Stimulated activated memory B cell treated with anti-CD40 and anti-IgM and Interleukin-4, amounts not matched to agents 10 μg/mL and 1 μg/mL and 100 μg/mL, for 72 hours (primary cell): ENCODE measurements around the gene SLC4A7.
"Not testable (repeated sequence)": the region's sequence is repeated elsewhere in the genome, so short reads cannot be mapped to it uniquely, and the experiment has no call there.

Experiments
- ATAC-seq: fragments of 150-1000 bp; cut with Tn5 transposase; 2 replicates; pipeline ENCODE4 v1.10.0; 2021
- H3K27ac Mint-ChIP-seq: one replicate; pipeline ENCODE4 v1.8.0; 2022; ENCODE audit warnings: mild to moderate bottlenecking, mixed read lengths
- H3K27me3 Mint-ChIP-seq: one replicate; pipeline ENCODE4 v1.8.0; 2022; ENCODE audit warnings: mixed read lengths
- H3K36me3 Mint-ChIP-seq: one replicate; pipeline ENCODE4 v1.8.0; 2022; ENCODE audit warnings: mixed read lengths
- H3K4me1 Mint-ChIP-seq: one replicate; pipeline ENCODE4 v1.8.0; 2022; ENCODE audit warnings: mixed read lengths
- H3K4me3 Mint-ChIP-seq: one replicate; pipeline ENCODE4 v1.8.0; 2022; ENCODE audit warnings: mild to moderate bottlenecking, moderate library complexity, mixed read lengths
- H3K9me3 Mint-ChIP-seq: one replicate; pipeline ENCODE4 v1.8.0; 2022; ENCODE audit warnings: mixed read lengths

SLC4A7 gene

DNA sequence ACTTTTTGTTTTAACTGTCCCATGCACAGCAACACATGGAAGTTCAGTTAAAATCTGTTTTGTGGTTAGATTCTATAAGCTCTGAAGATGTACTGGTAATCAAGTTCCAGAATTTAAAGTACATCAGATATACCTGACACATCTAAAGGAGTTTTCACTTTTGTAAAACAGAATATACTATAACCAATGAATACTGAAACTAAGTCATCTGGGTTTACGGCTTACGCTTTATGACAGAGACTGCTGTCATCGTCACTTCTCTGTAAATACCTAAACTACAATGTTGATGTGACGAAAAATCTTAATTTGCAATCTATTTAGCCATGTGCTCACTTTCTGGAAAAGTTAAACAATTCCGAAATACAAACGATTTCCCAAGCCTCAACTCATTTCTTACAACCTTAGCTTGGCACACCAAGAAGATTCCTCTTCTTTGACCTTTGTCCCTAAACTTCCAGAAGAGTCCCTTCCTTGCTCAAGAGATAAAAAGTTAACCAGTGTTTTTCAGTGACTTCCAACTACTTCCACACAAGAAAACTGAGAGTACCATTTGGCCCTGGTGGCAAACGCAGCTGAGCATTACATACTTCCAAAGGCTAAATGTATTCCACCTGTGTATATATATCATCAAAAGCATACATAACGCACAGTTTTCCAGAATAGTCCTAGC lies 58.2 kb downstream of the SLC4A7 start:
- no peaks in the 10 kb centered on the region for H3K4me1 Mint-ChIP-seq
- no peaks in the 10 kb centered on the region for H3K9me3 Mint-ChIP-seq
- H3K27ac Mint-ChIP-seq: no peak overlapping the region
- no peak overlapping the region for H3K4me3 Mint-ChIP-seq
- no peak for ATAC-seq
- peaks cover 19% of the 10 kb centered on the region for H3K36me3 Mint-ChIP-seq
- no peaks in the 10 kb centered on the region for H3K27me3 Mint-ChIP-seq

DNA sequence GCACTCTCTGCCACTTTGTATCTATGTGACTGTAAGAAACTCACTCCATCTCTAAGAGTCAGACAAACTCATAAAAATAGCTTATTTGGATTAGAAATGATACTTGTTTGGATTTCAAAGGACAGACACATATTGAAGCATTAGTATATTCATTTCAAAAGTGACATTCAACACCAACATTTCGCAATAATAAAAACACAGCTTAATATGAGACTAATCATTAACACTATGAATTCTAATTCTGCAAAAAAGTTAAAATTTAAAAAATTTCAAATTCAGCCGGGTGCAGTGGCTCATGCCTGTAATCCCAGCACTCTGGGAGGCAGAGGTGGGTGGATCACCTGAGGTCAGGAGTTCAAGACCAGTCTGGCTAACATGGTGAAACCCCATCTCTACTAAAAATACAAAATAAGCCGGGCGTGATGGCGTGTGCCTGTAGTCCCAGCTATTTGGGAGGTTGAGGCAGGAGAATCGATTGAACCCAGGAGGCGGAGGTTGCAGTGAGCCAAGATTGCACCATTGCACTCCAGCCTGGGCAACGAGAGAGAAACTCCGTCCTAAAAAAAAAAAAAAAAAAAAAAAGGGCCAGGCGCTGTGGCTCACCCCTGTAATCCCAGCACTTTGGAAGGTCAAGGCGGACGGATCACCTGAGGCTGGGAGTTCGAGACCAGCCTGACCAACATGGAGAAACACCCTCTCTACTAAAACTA lies 59.2 kb downstream of the SLC4A7 start:
- not testable (repeated sequence) for H3K27me3 Mint-ChIP-seq, H3K9me3 Mint-ChIP-seq, H3K27ac Mint-ChIP-seq, H3K4me1 Mint-ChIP-seq, ATAC-seq, H3K4me3 Mint-ChIP-seq
- H3K36me3 Mint-ChIP-seq: peaks cover 20% of the 10 kb centered on the region

DNA sequence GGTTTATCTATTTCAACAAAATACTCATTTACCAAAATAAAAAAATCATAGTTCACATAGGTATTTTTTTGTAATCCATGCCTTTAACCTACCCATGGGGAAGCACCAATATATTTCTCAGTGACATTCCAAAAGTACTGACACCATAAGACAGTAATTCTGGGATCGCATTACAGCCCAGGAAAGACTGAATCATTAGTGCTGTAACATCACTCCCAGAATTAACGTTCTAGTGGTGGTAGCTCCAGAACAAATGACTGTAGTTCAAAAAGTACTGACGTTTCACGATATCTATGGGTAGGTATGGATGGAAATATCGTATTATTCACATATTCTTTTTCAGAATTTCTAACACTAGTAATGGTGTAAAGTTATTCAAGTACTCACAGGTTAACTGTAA lies 60.7 kb downstream of the SLC4A7 start:
- no peak overlapping the region for H3K27ac Mint-ChIP-seq
- H3K36me3 Mint-ChIP-seq: peaks cover 33% of the 10 kb centered on the region
- H3K9me3 Mint-ChIP-seq: no peaks in the 10 kb centered on the region
- H3K4me3 Mint-ChIP-seq: no peak overlapping the region
- no peaks in the 10 kb centered on the region for H3K4me1 Mint-ChIP-seq
- no peaks in the 10 kb centered on the region for H3K27me3 Mint-ChIP-seq
- no peak for ATAC-seq

DNA sequence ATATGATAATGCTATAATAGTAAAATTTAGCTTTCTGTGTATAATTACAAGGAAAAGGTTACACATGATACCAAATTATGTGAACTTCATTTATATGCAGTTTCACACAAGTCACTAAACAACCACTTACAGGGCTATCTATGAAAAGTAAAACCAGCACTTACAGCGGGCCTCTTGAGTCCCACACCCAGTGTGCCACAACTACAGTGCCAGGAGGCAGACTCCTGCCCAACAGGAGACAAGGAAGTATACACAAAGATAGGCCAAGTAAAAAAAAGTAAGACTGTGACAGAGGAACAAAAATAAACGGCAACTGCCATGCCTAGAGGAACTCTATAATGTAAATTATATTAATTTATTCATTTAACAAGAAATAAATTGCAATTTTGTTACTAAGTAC lies 61.6 kb downstream of the SLC4A7 start:
- ATAC-seq: no peak
- H3K27ac Mint-ChIP-seq: no peak overlapping the region
- H3K9me3 Mint-ChIP-seq: no peaks in the 10 kb centered on the region
- no peak overlapping the region for H3K4me3 Mint-ChIP-seq
- no peaks in the 10 kb centered on the region for H3K4me1 Mint-ChIP-seq
- H3K36me3 Mint-ChIP-seq: peaks cover 40% of the 10 kb centered on the region
- no peaks in the 10 kb centered on the region for H3K27me3 Mint-ChIP-seq

DNA sequence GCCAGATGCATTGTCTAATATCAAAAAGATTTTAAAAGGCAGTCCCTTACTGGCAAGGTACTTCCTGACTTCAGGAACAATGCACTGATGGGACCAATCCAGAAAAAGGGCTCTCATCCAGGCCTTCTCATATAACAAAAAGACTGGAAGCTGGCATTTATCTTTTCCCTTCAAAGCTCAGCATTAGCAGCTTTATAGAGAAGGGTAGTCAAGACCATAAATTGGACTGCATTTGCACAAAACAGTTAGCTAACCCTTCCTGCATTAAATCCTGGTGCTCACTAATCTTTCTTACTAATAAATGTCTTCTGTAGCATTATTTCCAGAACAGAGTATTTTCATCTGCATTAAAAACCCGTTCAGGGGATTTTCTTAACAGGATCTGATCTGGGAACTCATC lies 69.0 kb downstream of the SLC4A7 start:
- no peak for ATAC-seq
- Mint-ChIP-seq H3K36me3 (peaks cover 61% of the 10 kb centered on the region), H3K27me3 (no peaks in the 10 kb centered on the region), H3K27ac (no peak overlapping the region), H3K4me1 (no peaks in the 10 kb centered on the region), H3K9me3 (no peaks in the 10 kb centered on the region), H3K4me3 (no peak overlapping the region)

DNA sequence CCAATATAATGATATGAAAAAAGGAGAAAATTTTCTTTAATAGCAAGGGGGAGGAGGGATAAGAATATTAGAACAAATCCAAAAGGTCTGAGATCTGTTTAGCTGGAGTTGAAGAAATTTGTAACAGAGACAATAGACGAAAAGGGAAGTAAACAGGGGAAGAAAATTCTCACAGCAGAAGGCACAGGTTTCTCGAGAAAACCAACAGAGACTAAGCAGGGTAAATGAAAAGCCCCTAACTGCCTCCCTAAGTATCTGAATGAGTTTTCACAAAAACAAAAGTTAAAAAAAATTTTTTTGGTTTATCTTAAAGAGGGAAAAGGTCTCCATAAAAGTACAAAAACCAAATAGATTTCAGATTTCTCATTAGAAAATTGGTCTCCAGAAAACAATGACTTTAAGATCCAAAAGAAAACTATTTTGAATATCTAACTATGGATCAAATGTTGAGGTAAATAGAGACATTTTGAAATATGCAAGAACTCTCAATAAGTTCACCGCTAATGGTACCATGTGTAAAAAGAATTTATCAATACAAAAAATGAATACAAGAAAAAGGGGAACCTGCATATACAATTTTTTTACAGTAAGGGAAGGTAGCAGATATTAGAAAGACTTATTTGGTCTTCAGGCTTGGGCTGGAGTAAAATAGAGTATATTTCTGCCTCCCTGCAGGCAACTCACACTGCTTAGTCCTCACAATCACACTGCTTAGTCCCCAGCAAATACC lies 91.1 kb downstream of the SLC4A7 start:
- Mint-ChIP-seq H3K27ac (peak overlapping the region; percentile 72), H3K9me3 (no peaks in the 10 kb centered on the region), H3K36me3 (peaks cover 41% of the 10 kb centered on the region), H3K4me1 (peaks cover 24% of the 10 kb centered on the region), H3K27me3 (no peaks in the 10 kb centered on the region), H3K4me3 (peak overlapping the region; percentile 31)
- ATAC-seq: peak; percentile 82

DNA sequence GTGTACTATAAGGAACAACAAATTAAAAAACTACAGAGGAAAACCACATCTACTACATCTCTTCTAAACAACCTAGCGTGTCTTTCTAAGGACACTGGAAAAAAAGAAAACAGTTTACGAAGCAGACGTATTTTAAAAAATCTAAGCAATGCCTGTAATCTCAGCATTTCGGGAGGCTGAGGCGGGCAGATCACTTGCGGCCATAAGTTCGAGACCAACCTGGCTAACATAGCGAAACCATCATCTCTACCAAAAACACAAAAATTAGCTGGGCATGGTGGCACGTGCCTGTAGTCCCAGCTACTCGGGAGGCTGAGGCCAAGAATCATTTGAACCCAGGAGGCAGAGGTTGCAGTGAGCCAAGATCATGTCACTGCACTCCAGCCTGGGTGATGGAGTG lies 91.8 kb downstream of the SLC4A7 start:
- peak overlapping the region; percentile 72 for H3K27ac Mint-ChIP-seq
- peaks cover 24% of the 10 kb centered on the region for H3K4me1 Mint-ChIP-seq
- not testable (repeated sequence) for H3K27me3 Mint-ChIP-seq, H3K4me3 Mint-ChIP-seq, H3K9me3 Mint-ChIP-seq, ATAC-seq
- peaks cover 39% of the 10 kb centered on the region for H3K36me3 Mint-ChIP-seq

GRCh38 chr3:27391796-27392195 lies 92.4 kb downstream of the SLC4A7 start:
- peaks cover 24% of the 10 kb centered on the region for H3K4me1 Mint-ChIP-seq
- no peak overlapping the region for H3K4me3 Mint-ChIP-seq
- peak overlapping the region; percentile 72 for H3K27ac Mint-ChIP-seq
- no peaks in the 10 kb centered on the region for H3K27me3 Mint-ChIP-seq
- H3K9me3 Mint-ChIP-seq: no peaks in the 10 kb centered on the region
- ATAC-seq: no peak
- H3K36me3 Mint-ChIP-seq: peaks cover 33% of the 10 kb centered on the region

- Mint-ChIP-seq H3K4me1 (peaks cover 8% of the 10 kb centered on the region), H3K36me3 (peaks cover 38% of the 10 kb centered on the region), H3K27ac (no peak overlapping the region), H3K9me3 (no peaks in the 10 kb centered on the region), H3K4me3 (no peak overlapping the region), H3K27me3 (no peaks in the 10 kb centered on the region)
- ATAC-seq: no peak
Observed at GRCh38 chr3:27387625-27388024, 96.6 kb downstream of the SLC4A7 start.

GRCh38 chr3:27385504-27385903 lies 98.7 kb downstream of the SLC4A7 start:
- H3K4me3 Mint-ChIP-seq: no peak overlapping the region
- ATAC-seq: no peak
- H3K4me1 Mint-ChIP-seq: no peaks in the 10 kb centered on the region
- peaks cover 31% of the 10 kb centered on the region for H3K36me3 Mint-ChIP-seq
- no peak overlapping the region for H3K27ac Mint-ChIP-seq
- H3K9me3 Mint-ChIP-seq: no peaks in the 10 kb centered on the region
- no peaks in the 10 kb centered on the region for H3K27me3 Mint-ChIP-seq

DNA sequence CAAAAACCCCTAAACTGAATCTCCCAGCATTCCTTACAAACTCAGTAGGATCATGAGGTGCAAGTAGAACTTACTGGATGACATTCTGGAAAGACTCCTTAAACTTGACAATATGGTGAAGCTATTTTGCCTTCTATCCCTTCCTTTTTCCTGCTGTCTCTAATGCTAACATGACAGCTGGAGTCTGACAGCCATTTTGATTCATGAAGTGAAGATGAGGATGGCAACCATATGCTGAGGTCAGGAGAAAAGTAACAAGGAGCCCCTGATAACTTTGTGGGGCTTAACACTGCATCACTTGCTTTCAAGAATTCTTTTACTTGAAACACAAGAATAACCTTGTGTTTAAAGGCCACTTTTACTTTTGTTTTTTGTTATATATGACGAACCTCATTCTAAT lies 100.0 kb downstream of the SLC4A7 start:
- no peaks in the 10 kb centered on the region for H3K4me1 Mint-ChIP-seq
- peaks cover 30% of the 10 kb centered on the region for H3K36me3 Mint-ChIP-seq
- no peaks in the 10 kb centered on the region for H3K9me3 Mint-ChIP-seq
- no peaks in the 10 kb centered on the region for H3K27me3 Mint-ChIP-seq
- H3K4me3 Mint-ChIP-seq: no peak overlapping the region
- H3K27ac Mint-ChIP-seq: no peak overlapping the region
- ATAC-seq: no peak

DNA sequence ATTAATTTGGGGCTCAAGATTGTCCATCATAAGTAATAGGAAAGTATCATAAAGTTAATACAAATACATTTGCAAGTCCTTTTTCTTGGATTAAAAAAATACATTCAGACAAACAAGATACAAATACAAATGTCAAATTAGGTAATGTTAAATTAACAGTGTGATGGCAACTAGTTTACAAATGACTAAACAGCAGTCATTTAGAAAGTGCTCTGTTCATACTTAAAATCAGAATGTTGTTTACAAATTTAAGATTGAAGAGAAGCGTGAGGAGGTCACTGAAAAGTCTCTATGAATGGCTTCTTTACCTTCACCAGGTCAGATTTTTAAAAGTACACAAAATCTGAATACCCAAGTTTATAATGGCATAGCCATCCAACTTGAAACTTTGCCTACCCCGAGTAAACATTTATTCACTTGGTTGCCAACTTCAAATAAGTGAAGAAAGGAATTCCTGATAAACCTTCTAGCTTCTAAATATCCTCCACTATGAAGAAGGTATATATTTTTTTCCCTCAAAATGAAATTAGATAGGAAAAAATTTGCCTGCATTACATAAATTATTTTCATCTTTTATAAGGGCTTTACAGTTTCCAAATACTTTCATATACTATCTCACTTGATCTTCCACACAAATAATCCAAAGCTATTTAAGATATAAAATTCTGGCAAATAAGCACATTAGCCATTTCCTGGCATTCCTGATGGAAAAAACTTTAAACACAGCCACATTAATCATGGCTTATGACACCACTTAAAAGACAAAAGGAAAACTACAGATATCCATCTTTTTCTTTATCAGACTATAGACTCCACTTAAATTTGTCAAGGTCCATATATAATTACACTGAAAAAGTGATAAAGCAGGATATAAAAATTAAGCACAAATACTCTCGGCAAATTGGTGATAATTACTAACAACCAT lies 103.5 kb downstream of the SLC4A7 start:
- Mint-ChIP-seq H3K4me3 (no peak overlapping the region), H3K27ac (no peak overlapping the region), H3K36me3 (peaks cover 22% of the 10 kb centered on the region), H3K4me1 (no peaks in the 10 kb centered on the region), H3K9me3 (no peaks in the 10 kb centered on the region), H3K27me3 (no peaks in the 10 kb centered on the region)
- ATAC-seq: no peak

GRCh38 chr3:27378331-27378730 lies 105.9 kb downstream of the SLC4A7 start:
- H3K4me1 Mint-ChIP-seq: no peaks in the 10 kb centered on the region
- H3K27me3 Mint-ChIP-seq: no peaks in the 10 kb centered on the region
- H3K4me3 Mint-ChIP-seq: no peak overlapping the region
- peaks cover 11% of the 10 kb centered on the region for H3K36me3 Mint-ChIP-seq
- no peaks in the 10 kb centered on the region for H3K9me3 Mint-ChIP-seq
- no peak for ATAC-seq
- H3K27ac Mint-ChIP-seq: no peak overlapping the region

- no peak overlapping the region for H3K27ac Mint-ChIP-seq
- peaks cover 5% of the 10 kb centered on the region for H3K36me3 Mint-ChIP-seq
- H3K4me3 Mint-ChIP-seq: no peak overlapping the region
- no peaks in the 10 kb centered on the region for H3K9me3 Mint-ChIP-seq
- H3K27me3 Mint-ChIP-seq: no peaks in the 10 kb centered on the region
- ATAC-seq: no peak
- no peaks in the 10 kb centered on the region for H3K4me1 Mint-ChIP-seq
Observed at GRCh38 chr3:27376109-27376772, 107.9 kb downstream of the SLC4A7 start.
